ENCODE data around the gene LRAT.

GRCh38 chr4:154732669-154733068, 11.1 kb upstream of the LRAT start:
- TF ChIP-seq CTCF (IDR thresholded peaks at IDR 0.05), result no peak
- TF ChIP-seq POLR2AphosphoS5 (IDR thresholded peaks at IDR 0.05; ENCODE audit: low read depth, low read length), result no peak
- TF ChIP-seq REST (IDR thresholded peaks at IDR 0.05; ENCODE audit: insufficient read depth in 1 of 2, low read depth in 2 of 2, low read length in 1 of 2), result no peak
- TF ChIP-seq TCF7L2 (IDR thresholded peaks at IDR 0.05; ENCODE audit: low read depth, low read length), result no peak
